ENCODE results near the gene RGS9. TPM values are rescaled to one million over a fixed set of nuclear protein-coding genes. Genes with fewer than 3 reads are reported as not detected.
A peak's percentile ranks its signal among the peaks of the same experiment; 100 is the strongest.

Gene RGS9
- 12.8 and 19.2 TPM in 2 replicates for total RNA-seq (2014; rRNA removed; shearing (Covaris generic))
- 29.6 and 29.8 TPM in 2 replicates for polyA plus RNA-seq (2016; fragmentation: Nextera tagmentation; extraction: Ambion mirVana)
- long read RNA-seq, transcript RGS9-212 (3 exons, 2,736 nt) = major isoform, 7 of 13 reads
- long read RNA-seq, partial matches to known transcripts = 1 of 13 reads
- long read RNA-seq, other reads (novel, unspliced or antisense) = 3 of 13 reads

GRCh38 chr17:65137021-65137939, at the start of gene RGS9:
Gene RGS9, plus strand, starts transcription at chr17:65137370. Its CDS starts 171 bp downstream, at chr17:65137541.
- Mint-ChIP-seq H3K4me1 (peaks cover 25% of the 10 kb centered on the region), H3K27me3 (ENCODE audit: insufficient read depth, low read depth, poor library complexity) (peaks cover 31% of the 10 kb centered on the region), H3K9me3 (no peaks in the 10 kb centered on the region), H3K27ac (no peak within 1 kb of the TSS), H3K4me3 (peak within 1 kb of the TSS; percentile 67), H3K36me3 (ENCODE audit: low read depth) (no peaks in the 10 kb centered on the region)
- Histone ChIP-seq H3K9me2 (ENCODE audit: insufficient read depth) (no peaks in the 10 kb centered on the region), H3K79me2 (replicated peaks; ENCODE audit: insufficient read depth) (no peaks in the 10 kb centered on the region), H3K4me1 (ENCODE audit: insufficient read depth) (peaks cover 4% of the 10 kb centered on the region; the same call in 1 of the 2 replicates), H3K27ac (ENCODE audit: low read depth) (no peak within 1 kb of the TSS), H3K27me3 (ENCODE audit: insufficient read depth) (peaks cover 14% of the 10 kb centered on the region), H3F3A (replicated peaks; ENCODE audit: low read depth) (no peaks in the 10 kb centered on the region), H4K20me1 (replicated peaks; ENCODE audit: insufficient read depth) (no peaks in the 10 kb centered on the region), H3K36me3 (ENCODE audit: insufficient read depth) (no peaks in the 10 kb centered on the region), H3K4me3 (peak within 1 kb of the TSS; percentile 65), H3K4me2 (peak within 1 kb of the TSS; percentile 92), H2AFZ (peak within 1 kb of the TSS; percentile 94)
- ATAC-seq (peak; percentile 92), DNase-seq (ENCODE audit: low spot score) (peak; percentile 93)
- no peak for TF ChIP-seq ZNF114 (CRISPR knock-in tag; IDR thresholded peaks at IDR 0.05)
- TF ChIP-seq ZNF331 (CRISPR knock-in tag; IDR thresholded peaks at IDR 0.05; ENCODE audit: low read depth) = no peak
- no peak for TF ChIP-seq STAT1 (IDR thresholded peaks at IDR 0.05; ENCODE audit: unreplicated experiment)
- TF ChIP-seq NANOG (IDR thresholded peaks at IDR 0.05; ENCODE audit: borderline replicate concordance) = no peak
- no peak for TF ChIP-seq POLR2AphosphoS5 (IDR thresholded peaks at IDR 0.05; ENCODE audit: low read depth)
- TF ChIP-seq EZH2phosphoT487 (IDR thresholded peaks at IDR 0.05; ENCODE audit: unreplicated experiment) = no peak
- TF ChIP-seq REST (IDR thresholded peaks at IDR 0.05; ENCODE audit: unreplicated experiment) = no peak
- peak; percentile 83 to 85 for TF ChIP-seq CTCF (conservative IDR thresholded peaks at IDR 0.05; ENCODE audit: low read depth in 2 of 2)
- TF ChIP-seq EZH2 (IDR thresholded peaks at IDR 0.05; ENCODE audit: low read depth, unreplicated experiment) = no peak
- no peak for TF ChIP-seq JUNB (IDR thresholded peaks at IDR 0.05; ENCODE audit: unreplicated experiment)
- TF ChIP-seq, protein P1, sequence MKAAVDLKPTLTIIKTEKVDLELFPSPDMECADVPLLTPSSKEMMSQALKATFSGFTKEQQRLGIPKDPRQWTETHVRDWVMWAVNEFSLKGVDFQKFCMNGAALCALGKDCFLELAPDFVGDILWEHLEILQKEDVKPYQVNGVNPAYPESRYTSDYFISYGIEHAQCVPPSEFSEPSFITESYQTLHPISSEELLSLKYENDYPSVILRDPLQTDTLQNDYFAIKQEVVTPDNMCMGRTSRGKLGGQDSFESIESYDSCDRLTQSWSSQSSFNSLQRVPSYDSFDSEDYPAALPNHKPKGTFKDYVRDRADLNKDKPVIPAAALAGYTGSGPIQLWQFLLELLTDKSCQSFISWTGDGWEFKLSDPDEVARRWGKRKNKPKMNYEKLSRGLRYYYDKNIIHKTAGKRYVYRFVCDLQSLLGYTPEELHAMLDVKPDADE (IDR thresholded peaks at IDR 0.05) = no peak
- TF ChIP-seq, protein P2, sequence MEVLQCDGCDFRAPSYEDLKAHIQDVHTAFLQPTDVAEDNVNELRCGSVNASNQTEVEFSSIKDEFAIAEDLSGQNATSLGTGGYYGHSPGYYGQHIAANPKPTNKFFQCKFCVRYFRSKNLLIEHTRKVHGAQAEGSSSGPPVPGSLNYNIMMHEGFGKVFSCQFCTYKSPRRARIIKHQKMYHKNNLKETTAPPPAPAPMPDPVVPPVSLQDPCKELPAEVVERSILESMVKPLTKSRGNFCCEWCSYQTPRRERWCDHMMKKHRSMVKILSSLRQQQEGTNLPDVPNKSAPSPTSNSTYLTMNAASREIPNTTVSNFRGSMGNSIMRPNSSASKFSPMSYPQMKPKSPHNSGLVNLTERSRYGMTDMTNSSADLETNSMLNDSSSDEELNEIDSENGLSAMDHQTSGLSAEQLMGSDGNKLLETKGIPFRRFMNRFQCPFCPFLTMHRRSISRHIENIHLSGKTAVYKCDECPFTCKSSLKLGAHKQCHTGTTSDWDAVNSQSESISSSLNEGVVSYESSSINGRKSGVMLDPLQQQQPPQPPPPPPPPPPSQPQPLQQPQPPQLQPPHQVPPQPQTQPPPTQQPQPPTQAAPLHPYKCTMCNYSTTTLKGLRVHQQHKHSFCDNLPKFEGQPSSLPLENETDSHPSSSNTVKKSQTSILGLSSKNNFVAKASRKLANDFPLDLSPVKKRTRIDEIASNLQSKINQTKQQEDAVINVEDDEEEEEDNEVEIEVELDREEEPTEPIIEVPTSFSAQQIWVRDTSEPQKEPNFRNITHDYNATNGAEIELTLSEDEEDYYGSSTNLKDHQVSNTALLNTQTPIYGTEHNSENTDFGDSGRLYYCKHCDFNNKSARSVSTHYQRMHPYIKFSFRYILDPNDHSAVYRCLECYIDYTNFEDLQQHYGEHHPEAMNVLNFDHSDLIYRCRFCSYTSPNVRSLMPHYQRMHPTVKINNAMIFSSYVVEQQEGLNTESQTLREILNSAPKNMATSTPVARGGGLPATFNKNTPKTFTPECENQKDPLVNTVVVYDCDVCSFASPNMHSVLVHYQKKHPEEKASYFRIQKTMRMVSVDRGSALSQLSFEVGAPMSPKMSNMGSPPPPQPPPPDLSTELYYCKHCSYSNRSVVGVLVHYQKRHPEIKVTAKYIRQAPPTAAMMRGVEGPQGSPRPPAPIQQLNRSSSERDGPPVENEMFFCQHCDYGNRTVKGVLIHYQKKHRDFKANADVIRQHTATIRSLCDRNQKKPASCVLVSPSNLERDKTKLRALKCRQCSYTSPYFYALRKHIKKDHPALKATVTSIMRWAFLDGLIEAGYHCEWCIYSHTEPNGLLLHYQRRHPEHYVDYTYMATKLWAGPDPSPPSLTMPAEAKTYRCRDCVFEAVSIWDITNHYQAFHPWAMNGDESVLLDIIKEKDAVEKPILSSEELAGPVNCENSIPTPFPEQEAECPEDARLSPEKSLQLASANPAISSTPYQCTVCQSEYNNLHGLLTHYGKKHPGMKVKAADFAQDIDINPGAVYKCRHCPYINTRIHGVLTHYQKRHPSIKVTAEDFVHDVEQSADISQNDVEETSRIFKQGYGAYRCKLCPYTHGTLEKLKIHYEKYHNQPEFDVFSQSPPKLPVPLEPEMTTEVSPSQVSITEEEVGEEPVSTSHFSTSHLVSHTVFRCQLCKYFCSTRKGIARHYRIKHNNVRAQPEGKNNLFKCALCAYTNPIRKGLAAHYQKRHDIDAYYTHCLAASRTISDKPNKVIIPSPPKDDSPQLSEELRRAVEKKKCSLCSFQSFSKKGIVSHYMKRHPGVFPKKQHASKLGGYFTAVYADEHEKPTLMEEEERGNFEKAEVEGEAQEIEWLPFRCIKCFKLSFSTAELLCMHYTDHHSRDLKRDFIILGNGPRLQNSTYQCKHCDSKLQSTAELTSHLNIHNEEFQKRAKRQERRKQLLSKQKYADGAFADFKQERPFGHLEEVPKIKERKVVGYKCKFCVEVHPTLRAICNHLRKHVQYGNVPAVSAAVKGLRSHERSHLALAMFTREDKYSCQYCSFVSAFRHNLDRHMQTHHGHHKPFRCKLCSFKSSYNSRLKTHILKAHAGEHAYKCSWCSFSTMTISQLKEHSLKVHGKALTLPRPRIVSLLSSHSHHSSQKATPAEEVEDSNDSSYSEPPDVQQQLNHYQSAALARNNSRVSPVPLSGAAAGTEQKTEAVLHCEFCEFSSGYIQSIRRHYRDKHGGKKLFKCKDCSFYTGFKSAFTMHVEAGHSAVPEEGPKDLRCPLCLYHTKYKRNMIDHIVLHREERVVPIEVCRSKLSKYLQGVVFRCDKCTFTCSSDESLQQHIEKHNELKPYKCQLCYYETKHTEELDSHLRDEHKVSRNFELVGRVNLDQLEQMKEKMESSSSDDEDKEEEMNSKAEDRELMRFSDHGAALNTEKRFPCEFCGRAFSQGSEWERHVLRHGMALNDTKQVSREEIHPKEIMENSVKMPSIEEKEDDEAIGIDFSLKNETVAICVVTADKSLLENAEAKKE (CRISPR knock-in tag; IDR thresholded peaks at IDR 0.05) = 0 out of 2 replicates have a peak, but pooled peaks have one; percentile 26
